LNCAP (cell line): ENCODE data around the gene LBH.

Experiments used
- CTCF ChIP-seq: fragments of 450-650 bp; IDR thresholded peaks from 2 replicates; pipeline ENCODE4 v1.5.1; 2017; ENCODE audit warnings: mild to moderate bottlenecking

The LBH gene

GRCh38 chr2:30217644-30218337 lies 13.5 kb upstream of the LBH start:
- TF ChIP-seq CTCF: no peak

GRCh38 chr2:30218338-30218713 lies 13.0 kb upstream of the LBH start:
- no peak for TF ChIP-seq CTCF

GRCh38 chr2:30218814-30219213 lies 12.5 kb upstream of the LBH start:
- no peak for TF ChIP-seq CTCF

- no peak for TF ChIP-seq CTCF
Measured at GRCh38 chr2:30219886-30220875, 11.2 kb upstream of the LBH start.

- TF ChIP-seq CTCF: no peak
Measured at GRCh38 chr2:30221531-30221930, 9.8 kb upstream of the LBH start.

- no peak for TF ChIP-seq CTCF
Measured at GRCh38 chr2:30222031-30222430, 9.3 kb upstream of the LBH start.

GRCh38 chr2:30222636-30223360 lies 8.5 kb upstream of the LBH start:
- no peak for TF ChIP-seq CTCF
